K562 (cell line): Measurements from ENCODE around the gene DERL3. TPM values are rescaled to one million over a fixed set of nuclear protein-coding genes. Genes with fewer than 3 reads are reported as not detected.

ENCODE experiments used
- CCAR2 ChIP-seq: fragments of 200-400 bp; formaldehyde crosslinking; IDR thresholded peaks from 2 replicates; pipeline ENCODE4 v1.6.1; 2017; ENCODE audit warnings: mild to moderate bottlenecking, low read depth, low read length
- DMBX1 ChIP-seq: fragments of 250-450 bp; sonication (Bioruptor Pico); IDR thresholded peaks from 2 replicates; pipeline ENCODE4 v1.8.0; 2022; ENCODE audit warnings: inconsistent platforms, mild to moderate bottlenecking, moderate library complexity, borderline replicate concordance
- MAFF ChIP-seq: IDR thresholded peaks from 2 replicates; pipeline ENCODE4 v1.6.1; 2012; ENCODE audit warnings: low read length, improper control_type of control experiment
- MTF1 ChIP-seq: fragments of 250-450 bp; sonication (Bioruptor Pico); IDR thresholded peaks from 2 replicates; pipeline ENCODE4 v1.9.0; 2021; ENCODE audit warnings: moderate library complexity, mild to moderate bottlenecking, inconsistent platforms, borderline replicate concordance
- NBN ChIP-seq: fragments of 450-650 bp; IDR thresholded peaks from 2 replicates; pipeline ENCODE4 v1.6.1; 2016; ENCODE audit warnings: low read depth, mild to moderate bottlenecking
- NFATC3 ChIP-seq: fragments of 450-650 bp; IDR thresholded peaks from 2 replicates; pipeline ENCODE4 v1.6.1; 2017; ENCODE audit warnings: mild to moderate bottlenecking
- POLR2AphosphoS5 ChIP-seq: IDR thresholded peaks from 2 replicates; pipeline ENCODE4 v1.6.1; 2011; ENCODE audit warnings: mild to moderate bottlenecking, low read depth, low read length, moderate library complexity; ENCODE audit not compliant: control insufficient read depth, insufficient read depth
- POU5F1 ChIP-seq: fragments of 150-350 bp; IDR thresholded peaks from 2 replicates; pipeline ENCODE4 v1.6.1; 2014; ENCODE audit warnings: borderline replicate concordance, low read length, low read depth, mild to moderate bottlenecking; ENCODE audit not compliant: partially characterized antibody
- SIRT6 ChIP-seq: IDR thresholded peaks from one replicate; pipeline ENCODE4 v1.6.1; 2012; ENCODE audit warnings: low read depth, mild to moderate bottlenecking, control low read depth, inconsistent platforms, low read length, moderate library complexity
- SRSF1 ChIP-seq: fragments of 200-400 bp; formaldehyde crosslinking; IDR thresholded peaks from 2 replicates; pipeline ENCODE4 v1.6.1; 2017; ENCODE audit warnings: mild to moderate bottlenecking, low read depth, low read length, moderate library complexity
- ZC3H11A ChIP-seq: IDR thresholded peaks from 2 replicates; pipeline ENCODE4 v1.6.1; 2012; ENCODE audit warnings: low read depth, low read length, improper control_type of control experiment
- ZC3H8 ChIP-seq: fragments of 450-650 bp; IDR thresholded peaks from 2 replicates; pipeline ENCODE4 v1.6.1; 2017
- ZNF347 ChIP-seq: fragments of 450-650 bp; formaldehyde crosslinking; IDR thresholded peaks from 2 replicates; pipeline ENCODE4 v1.4.0; 2020; ENCODE audit warnings: low read depth, mild to moderate bottlenecking, moderate library complexity
- polyA plus RNA-seq, 8 experiments: library from polyadenylated mRNA; depleted of rRNA in 4 of 8; stranded (reverse) in 5 of 8; unstranded in 3 of 8; fragments of >200 nt; fragmentation: Nextera tagmentation in 2 of 8; fragmentation: Illumina TruSeq in 1 of 8; extraction: Ambion mirVana in 2 of 8; extraction: Trizol in 1 of 8; gene quantifications; 2 replicates each; pipeline versions ENCODE4 v1.2.1 to v1.2.3, GENCODE V29; 2011 to 2014; ENCODE audit warnings: inconsistent platforms in 1 of 8, missing spikeins in 1 of 8
- total RNA-seq, 7 experiments: library from RNA; depleted of rRNA in 6 of 7; stranded (reverse); fragments of >200 nt in 6 of 7; fragmentation: Illumina TruSeq in 2 of 7; extraction: Trizol in 2 of 7; gene quantifications; 2 replicates each; pipeline versions ENCODE4 v1.2.1 to v1.2.3, GENCODE V29; 2011 to 2021; ENCODE audit warnings: low replicate concordance in 1 of 7
- TF ChIP-seq, protein P1 (sequence below): fragments of 250-450 bp; sonication (Bioruptor Pico); IDR thresholded peaks from 2 replicates; pipeline ENCODE4 v1.4.0; 2020
- TF ChIP-seq, protein P2 (sequence below): IDR thresholded peaks from 3 replicates; pipeline ENCODE4 v1.6.1; 2011; ENCODE audit warnings: borderline replicate concordance, mild to moderate bottlenecking; ENCODE audit not compliant: insufficient read length, insufficient read depth
- TF ChIP-seq, protein P3 (sequence below): fragments of 250-450 bp; sonication (Bioruptor Pico); IDR thresholded peaks from 2 replicates; pipeline ENCODE4 v1.5.0; 2020; ENCODE audit warnings: mild to moderate bottlenecking
- TF ChIP-seq, protein P4 (sequence below): sonication (generic); formaldehyde crosslinking; IDR thresholded peaks from 2 replicates; pipeline ENCODE4 v1.8.0; 2022; ENCODE audit warnings: missing genetic modification reagents, mild to moderate bottlenecking, borderline replicate concordance
- TF ChIP-seq, protein P5 (sequence below): fragments of 250-450 bp; sonication (Bioruptor Pico); IDR thresholded peaks from 2 replicates; pipeline ENCODE4 v1.8.0; 2021; ENCODE audit warnings: moderate library complexity, mild to moderate bottlenecking, inconsistent platforms

Gene DERL3
- total and polyA plus RNA-seq, 9 of the 15 experiments (the other 6 are each of a cell fraction or from before 2014, with no cell fraction given) = 1.3 to 12.4 (median 4.8) TPM

DNA sequence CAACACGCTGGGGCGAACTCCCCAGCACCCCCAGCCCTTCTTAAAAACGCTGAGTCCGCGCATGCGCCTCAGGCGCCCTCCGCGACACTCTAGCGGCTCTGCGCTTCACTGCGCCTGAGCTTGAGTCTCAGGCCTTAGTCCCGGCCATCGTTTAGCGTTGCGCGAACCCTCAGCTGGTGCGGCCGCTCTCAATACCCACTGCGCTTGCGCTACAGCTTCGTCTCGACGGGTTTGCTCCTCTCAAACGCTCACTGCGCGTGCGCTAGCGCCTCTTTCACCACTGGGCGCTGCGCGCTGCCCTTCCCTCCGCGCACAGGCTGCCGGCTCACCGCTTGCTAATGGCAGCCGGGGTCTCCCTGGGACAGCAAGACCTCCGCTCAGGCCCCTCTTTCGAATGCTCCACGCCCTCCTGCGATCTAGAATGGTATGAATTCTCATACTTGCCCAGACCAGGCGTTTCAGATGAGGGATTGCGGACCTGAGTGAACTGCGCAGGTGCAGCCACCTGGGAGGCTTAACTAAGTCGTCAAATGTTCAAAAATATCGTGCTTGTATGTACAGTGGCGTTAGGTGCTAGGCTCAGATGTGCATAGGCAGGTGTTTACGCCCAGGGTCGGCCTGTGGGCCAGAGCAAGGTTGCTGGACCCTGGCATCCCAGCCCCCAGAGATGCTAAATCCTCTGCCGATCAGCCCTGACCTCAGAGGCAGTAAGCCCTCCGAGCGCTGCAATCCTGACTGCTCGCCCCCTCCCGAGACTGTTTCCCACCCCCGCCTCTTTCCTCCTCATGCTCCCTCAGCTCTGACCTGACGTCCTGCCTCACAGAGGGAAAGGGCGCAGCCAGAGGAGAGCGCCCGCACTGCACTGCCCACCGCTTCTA, 19.0 kb upstream of the DERL3 start, which contains the start of gene SLC2A11 (continued):
- TF ChIP-seq, protein P1, sequence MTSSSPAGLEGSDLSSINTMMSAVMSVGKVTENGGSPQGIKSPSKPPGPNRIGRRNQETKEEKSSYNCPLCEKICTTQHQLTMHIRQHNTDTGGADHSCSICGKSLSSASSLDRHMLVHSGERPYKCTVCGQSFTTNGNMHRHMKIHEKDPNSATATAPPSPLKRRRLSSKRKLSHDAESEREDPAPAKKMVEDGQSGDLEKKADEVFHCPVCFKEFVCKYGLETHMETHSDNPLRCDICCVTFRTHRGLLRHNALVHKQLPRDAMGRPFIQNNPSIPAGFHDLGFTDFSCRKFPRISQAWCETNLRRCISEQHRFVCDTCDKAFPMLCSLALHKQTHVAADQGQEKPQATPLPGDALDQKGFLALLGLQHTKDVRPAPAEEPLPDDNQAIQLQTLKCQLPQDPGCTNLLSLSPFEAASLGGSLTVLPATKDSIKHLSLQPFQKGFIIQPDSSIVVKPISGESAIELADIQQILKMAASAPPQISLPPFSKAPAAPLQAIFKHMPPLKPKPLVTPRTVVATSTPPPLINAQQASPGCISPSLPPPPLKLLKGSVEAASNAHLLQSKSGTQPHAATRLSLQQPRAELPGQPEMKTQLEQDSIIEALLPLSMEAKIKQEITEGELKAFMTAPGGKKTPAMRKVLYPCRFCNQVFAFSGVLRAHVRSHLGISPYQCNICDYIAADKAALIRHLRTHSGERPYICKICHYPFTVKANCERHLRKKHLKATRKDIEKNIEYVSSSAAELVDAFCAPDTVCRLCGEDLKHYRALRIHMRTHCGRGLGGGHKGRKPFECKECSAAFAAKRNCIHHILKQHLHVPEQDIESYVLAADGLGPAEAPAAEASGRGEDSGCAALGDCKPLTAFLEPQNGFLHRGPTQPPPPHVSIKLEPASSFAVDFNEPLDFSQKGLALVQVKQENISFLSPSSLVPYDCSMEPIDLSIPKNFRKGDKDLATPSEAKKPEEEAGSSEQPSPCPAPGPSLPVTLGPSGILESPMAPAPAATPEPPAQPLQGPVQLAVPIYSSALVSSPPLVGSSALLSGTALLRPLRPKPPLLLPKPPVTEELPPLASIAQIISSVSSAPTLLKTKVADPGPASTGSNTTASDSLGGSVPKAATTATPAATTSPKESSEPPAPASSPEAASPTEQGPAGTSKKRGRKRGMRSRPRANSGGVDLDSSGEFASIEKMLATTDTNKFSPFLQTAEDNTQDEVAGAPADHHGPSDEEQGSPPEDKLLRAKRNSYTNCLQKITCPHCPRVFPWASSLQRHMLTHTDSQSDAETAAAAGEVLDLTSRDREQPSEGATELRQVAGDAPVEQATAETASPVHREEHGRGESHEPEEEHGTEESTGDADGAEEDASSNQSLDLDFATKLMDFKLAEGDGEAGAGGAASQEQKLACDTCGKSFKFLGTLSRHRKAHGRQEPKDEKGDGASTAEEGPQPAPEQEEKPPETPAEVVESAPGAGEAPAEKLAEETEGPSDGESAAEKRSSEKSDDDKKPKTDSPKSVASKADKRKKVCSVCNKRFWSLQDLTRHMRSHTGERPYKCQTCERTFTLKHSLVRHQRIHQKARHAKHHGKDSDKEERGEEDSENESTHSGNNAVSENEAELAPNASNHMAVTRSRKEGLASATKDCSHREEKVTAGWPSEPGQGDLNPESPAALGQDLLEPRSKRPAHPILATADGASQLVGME (CRISPR knock-in tag) = no peak
- TF ChIP-seq SIRT6 (no peak), NFATC3 (no peak), MAFF (no peak), POLR2AphosphoS5 (no peak), NBN (no peak), SRSF1 (no peak), MTF1 (CRISPR knock-in tag) (no peak), ZNF347 (CRISPR knock-in tag) (no peak), DMBX1 (CRISPR knock-in tag) (no peak), ZC3H8 (no peak), CCAR2 (no peak), ZC3H11A (no peak), POU5F1 (no peak)
- TF ChIP-seq, protein P2, sequence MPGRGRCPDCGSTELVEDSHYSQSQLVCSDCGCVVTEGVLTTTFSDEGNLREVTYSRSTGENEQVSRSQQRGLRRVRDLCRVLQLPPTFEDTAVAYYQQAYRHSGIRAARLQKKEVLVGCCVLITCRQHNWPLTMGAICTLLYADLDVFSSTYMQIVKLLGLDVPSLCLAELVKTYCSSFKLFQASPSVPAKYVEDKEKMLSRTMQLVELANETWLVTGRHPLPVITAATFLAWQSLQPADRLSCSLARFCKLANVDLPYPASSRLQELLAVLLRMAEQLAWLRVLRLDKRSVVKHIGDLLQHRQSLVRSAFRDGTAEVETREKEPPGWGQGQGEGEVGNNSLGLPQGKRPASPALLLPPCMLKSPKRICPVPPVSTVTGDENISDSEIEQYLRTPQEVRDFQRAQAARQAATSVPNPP = no peak
- TF ChIP-seq, protein P3, sequence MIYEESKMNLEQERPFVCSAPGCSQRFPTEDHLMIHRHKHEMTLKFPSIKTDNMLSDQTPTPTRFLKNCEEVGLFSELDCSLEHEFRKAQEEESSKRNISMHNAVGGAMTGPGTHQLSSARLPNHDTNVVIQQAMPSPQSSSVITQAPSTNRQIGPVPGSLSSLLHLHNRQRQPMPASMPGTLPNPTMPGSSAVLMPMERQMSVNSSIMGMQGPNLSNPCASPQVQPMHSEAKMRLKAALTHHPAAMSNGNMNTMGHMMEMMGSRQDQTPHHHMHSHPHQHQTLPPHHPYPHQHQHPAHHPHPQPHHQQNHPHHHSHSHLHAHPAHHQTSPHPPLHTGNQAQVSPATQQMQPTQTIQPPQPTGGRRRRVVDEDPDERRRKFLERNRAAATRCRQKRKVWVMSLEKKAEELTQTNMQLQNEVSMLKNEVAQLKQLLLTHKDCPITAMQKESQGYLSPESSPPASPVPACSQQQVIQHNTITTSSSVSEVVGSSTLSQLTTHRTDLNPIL (CRISPR knock-in tag) = no peak
- TF ChIP-seq, protein P4, sequence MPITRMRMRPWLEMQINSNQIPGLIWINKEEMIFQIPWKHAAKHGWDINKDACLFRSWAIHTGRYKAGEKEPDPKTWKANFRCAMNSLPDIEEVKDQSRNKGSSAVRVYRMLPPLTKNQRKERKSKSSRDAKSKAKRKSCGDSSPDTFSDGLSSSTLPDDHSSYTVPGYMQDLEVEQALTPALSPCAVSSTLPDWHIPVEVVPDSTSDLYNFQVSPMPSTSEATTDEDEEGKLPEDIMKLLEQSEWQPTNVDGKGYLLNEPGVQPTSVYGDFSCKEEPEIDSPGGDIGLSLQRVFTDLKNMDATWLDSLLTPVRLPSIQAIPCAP (CRISPR knock-in tag) = no peak
- TF ChIP-seq, protein P5, sequence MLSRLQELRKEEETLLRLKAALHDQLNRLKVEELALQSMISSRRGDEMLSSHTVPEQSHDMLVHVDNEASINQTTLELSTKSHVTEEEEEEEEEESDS (CRISPR knock-in tag) = no peak
